RWPE1 (cell line): ENCODE data around the gene DARS1.
A peak's percentile ranks its signal among the peaks of the same experiment; 100 is the strongest.

Experiments
- CTCF ChIA-PET: fragments of 350-600 bp; sonication (Branson Sonifier 250); formaldehyde crosslinking; extraction: SDS; loops from one replicate; lab custom pipeline; 2021; lab: Yijun Ruan, JAX
- POLR2A ChIA-PET: fragments of 400-600 bp; formaldehyde crosslinking; extraction: SDS; loops from one replicate; lab custom pipeline; 2020; ENCODE audit warnings: antibody characterized with exemption; ENCODE audit not compliant: low non-redundant PET; lab: Yijun Ruan, JAX
- DNase-seq: peaks from one replicate; pipeline ENCODE4 v3.0.0; 2012; ENCODE audit warnings: low spot score
- H3K27ac ChIP-seq: fragments of 450-650 bp; 2 replicates; pipeline ENCODE4 v1.5.1; 2017
- CTCF ChIP-seq: fragments of 450-650 bp; conservative IDR thresholded peaks from 2 replicates; pipeline ENCODE4 v1.5.1; 2017; ENCODE audit warnings: low read depth, mild to moderate bottlenecking

DARS1 gene

GRCh38 chr2:135876066-135876711 is 109.2 kb downstream of the DARS1 start, which contains the start of gene MCM6:
Gene MCM6 (minus strand): TSS chr2:135876443. CDS start chr2:135876365, 78 bp downstream.
- ChIA-PET POLR2A (no interaction called here), CTCF (interaction anchor here (0.5 kb wide), 1 partner anchor 1819 kb away, joined by 3 read pairs; no protein-coding TSS in a partner anchor)
- DNase-seq, result peak; percentile 98
- no peak for TF ChIP-seq CTCF
- peak within 1 kb of the TSS; percentile 89 for H3K27ac ChIP-seq

DNA sequence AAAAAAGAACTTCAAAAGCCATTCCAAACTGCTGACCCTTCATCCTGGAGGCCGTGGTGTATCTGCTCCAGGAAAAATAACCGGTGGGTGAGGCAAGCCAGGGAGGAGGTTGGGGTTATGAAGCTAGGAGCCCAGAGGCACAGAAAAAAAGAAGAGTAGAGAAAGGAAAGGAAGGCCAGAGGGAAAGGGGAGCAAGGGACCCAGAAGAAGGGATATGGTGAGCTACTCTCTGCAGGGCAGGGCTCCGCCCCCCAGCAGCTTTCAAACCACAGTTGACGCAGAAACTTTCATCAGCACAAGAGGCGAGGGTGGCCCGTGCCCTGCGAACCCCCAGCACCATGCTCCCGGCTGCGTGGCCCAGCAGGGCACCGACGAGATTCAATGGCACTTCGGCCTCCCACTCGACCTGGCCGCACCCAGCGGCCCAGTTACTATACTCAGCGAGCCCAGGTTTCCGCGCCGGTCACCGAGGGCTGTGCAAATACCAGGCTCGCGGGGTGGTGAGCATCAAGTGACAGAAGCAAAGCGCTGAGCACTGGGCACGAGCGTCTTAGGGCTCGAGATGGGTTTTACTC is 109.8 kb downstream of the DARS1 start:
- peak overlapping the region; percentile 89 for H3K27ac ChIP-seq
- POLR2A ChIA-PET, result interaction anchor here (0.7 kb wide), 1 partner anchor 10 kb away, joined by 3 read pairs; no protein-coding TSS in a partner anchor
- DNase-seq, result peak; percentile 52
- no peak for TF ChIP-seq CTCF
- CTCF ChIA-PET, result no interaction called here

DNA sequence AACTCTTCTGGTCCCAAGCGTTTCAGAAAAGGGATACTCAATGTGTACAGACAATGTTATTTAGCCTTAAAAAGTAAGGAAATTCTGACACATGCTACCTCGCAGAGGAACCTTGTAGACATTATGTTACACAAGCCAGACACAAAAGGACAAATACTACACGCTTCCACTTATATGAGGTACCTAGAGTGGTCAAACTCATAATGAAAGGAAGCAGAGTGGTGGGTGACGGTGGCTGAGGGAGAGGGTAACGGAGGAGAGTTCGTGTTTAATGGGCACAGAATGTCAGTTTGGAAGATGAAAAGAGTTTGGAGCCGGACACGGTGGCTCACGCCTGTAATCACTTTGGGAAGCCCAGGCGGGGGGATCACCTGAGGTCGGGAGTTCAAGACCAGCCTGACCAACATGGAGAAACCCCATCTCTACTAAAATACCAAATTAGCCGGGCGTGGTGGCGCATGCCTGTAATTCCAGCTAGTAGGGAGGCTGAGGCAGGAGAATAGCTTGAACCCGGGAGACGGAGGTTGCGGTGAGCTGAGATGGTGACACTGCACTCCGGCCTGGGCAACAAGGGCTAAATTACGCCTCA is 110.6 kb downstream of the DARS1 start:
- H3K27ac ChIP-seq, result peak overlapping the region; percentile 89; the same call in 1 of the 2 replicates
- no peak for DNase-seq
- ChIA-PET CTCF (no interaction called here), POLR2A (no interaction called here)
- TF ChIP-seq CTCF, result no peak

- no peak for DNase-seq
- CTCF ChIA-PET, result no interaction called here
- no peak overlapping the region for H3K27ac ChIP-seq
- POLR2A ChIA-PET, result no interaction called here
- TF ChIP-seq CTCF, result no peak
Observed at GRCh38 chr2:135870571-135870970, 114.9 kb downstream of the DARS1 start.

GRCh38 chr2:135863233-135863632 is 122.2 kb downstream of the DARS1 start:
- CTCF ChIA-PET, result no interaction called here
- no peak for DNase-seq
- H3K27ac ChIP-seq, result 0 out of 2 replicates have a peak overlapping the region, but pooled peaks have one; percentile 3
- POLR2A ChIA-PET, result no interaction called here
- TF ChIP-seq CTCF, result no peak

- ChIA-PET POLR2A (no interaction called here), CTCF (no interaction called here)
- H3K27ac ChIP-seq, result no peak overlapping the region
- no peak for DNase-seq
- TF ChIP-seq CTCF, result no peak
Observed at GRCh38 chr2:135862718-135863117, 122.7 kb downstream of the DARS1 start.
